ENCODE data around the gene RAX.

RAX gene

GRCh38 chr18:59272891-59273758 lies at the start of gene RAX:
TSS of gene RAX (minus strand) at chr18:59273454. CDS start at chr18:59273206, 248 bp downstream.
- DNase-seq = no peak

DNA sequence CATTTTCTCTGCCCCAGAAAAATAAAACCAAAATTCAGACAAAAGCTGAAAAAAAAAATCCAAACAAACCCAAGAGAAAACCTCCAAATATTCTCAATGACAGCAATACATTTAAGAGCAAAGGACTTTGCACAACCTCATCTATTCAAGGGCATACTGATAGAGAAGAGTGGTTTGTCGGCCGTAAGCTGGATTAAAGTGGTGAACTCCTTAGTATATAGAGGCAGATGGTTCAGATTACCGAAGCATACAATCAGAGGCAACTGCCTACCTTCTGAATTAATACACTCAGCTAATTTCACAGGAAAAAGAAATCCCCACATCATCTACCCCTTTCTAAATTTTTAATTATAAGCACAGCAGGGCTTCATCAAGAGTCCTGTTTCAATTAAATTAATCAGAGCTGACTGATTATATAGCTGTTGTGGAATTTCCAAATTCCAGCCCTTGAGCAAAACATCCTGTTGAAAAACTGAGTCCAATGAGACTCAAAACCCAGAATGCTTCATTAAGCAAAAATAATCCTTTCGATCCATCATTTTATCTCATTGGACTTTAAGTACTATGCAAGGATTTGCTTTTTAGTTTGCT lies 45.3 kb upstream of the RAX start, which contains the start of gene CPLX4:
Gene CPLX4, minus strand, starts transcription at position 190 of the 591 bp plus-strand sequence. Its CDS starts 187 bp downstream, at position 3.
- no peak for DNase-seq

GRCh38 chr18:59311631-59312030 lies 38.4 kb upstream of the RAX start:
- no peak for DNase-seq

DNA sequence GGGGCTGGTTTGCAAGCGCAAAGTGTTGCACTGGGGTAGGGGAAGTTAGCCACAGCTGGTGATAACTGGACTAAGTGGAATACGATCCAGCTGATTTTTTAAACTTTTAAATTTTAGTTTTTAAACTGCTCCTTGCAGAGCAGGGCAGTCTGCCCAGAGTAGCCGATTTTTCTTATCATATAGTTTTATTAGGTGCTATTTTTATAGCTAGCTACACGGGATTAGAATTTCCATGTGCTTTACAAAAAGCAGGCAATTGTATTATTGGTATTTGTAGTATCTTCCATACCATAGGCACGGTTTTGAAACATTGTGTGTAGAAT lies 35.6 kb upstream of the RAX start:
- DNase-seq = no peak

DNA sequence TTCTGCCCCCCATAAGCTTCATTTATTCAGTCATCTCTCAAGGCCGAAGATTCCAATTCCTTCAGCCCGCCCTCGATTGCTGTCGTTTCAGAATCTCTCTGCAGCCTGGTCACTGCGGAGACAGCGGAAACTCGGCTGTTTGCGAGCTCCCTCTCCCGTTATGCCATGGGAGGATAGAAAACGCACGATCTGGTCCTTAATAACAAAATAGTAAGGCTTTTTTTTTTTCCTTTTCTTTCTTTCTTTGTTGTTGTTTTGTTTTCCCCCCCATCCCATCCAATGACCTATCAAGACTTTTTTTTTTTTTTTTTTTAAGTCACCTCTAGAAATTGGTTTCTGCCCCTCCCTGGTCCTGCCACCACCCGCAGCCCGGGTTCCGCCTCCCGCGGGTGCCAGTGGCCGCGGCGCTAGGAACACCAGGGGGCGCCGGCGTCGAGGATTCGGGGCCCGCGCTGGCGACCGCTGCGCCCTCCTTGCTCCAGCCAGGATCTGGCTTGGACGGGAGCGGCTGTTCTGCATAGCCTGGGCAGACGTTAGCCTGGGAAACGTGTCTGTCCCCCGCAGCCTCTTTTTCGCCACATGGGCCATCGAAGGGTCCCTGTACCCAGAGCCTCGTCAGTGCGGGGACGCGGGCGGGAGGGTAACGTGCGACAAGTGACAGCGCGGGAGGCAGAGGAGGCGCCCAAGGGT lies 35.1 kb upstream of the RAX start:
- DNase-seq = peak; percentile 25

DNA sequence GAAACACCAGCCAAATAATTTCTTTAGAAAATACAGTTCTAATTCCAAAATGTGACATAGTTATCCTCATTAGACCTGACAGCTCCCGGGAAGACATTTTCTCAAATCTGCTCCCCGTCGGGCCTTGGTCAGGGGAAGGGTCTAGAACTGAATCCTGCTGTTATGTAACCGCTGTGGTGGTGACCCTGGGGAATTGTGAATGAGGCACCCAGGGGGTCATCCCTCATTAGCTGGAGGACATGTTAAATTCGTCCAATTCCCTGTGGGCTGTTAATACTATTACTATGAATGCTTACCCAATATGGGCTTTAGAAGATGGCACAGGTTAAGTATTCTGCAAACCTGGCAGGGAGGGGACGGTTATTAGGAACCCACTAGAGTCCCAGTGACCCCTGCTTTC lies 33.4 kb upstream of the RAX start:
- no peak for DNase-seq

DNA sequence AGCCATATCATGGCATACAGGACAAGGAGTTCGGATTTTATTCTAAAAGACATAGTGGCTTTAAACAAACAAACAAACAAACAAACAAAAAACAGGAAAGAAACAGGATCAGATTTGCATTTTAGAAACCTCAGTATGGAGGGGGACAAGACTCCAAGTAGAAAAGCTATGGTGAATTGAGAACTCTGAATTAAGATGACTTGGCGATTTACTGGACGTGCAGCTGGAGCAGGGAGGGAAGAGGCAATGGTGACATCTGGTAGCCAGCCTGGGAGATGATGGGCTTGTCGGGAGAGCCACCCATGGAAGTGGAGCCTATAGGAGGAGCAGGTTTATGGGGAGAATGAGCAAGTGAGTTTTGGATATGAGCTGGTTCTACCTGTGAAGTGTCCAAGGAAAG lies 32.0 kb upstream of the RAX start:
- no peak for DNase-seq

- no peak for DNase-seq
These were observed 30.5 kb upstream of the RAX start for GRCh38 chr18:59303656-59304195.

- no peak for DNase-seq
These were observed 29.8 kb upstream of the RAX start for GRCh38 chr18:59303006-59303405.

DNA sequence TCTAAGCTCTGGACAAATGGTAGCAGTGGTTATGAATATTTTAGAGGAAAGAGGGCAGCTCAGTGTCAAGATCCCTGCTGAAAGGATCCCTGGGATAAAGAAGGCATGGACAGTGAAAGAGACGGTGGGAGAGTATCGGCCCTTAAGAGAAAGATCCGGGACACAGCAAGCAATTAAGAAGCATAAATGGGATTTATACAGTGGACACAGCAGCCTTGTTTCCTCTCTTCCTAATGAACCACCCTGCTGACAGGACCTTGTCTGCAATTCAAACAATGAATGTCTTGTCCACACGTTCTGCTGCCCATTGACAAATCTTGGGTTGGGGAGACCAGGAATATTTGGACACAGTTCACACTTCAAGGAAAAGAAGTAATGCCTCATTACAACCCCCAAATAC lies 28.7 kb upstream of the RAX start:
- DNase-seq = no peak

DNA sequence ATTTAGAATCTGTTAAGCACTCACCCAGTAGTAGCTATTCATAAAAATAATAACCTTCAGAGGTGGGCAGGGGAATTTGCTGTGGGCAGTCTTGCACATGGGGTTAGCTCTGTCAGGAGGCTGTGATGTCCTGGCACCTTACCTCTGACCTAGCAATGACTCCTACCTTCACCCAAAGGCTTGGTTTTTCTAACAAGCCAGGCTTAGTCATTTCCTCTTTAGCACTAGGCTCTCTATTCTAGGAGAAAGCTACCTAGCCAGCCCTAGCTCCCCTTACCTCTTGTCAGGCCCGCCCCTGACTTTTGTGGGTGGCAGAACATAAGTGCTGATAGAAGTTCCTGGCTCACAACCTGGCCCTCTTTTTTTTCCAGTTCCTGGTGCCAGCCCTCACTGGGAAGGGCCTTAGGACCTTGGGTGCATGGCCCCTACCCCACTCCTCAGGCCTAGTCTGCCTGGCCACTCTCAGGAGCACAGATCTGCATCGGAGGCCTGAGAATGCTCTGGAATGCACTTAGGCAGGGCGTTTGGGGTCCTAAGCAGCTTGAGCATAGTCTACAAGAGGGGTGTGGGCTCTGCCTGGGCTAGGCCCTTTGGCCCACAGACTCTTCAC lies 27.5 kb upstream of the RAX start:
- DNase-seq = peak; percentile 18

DNA sequence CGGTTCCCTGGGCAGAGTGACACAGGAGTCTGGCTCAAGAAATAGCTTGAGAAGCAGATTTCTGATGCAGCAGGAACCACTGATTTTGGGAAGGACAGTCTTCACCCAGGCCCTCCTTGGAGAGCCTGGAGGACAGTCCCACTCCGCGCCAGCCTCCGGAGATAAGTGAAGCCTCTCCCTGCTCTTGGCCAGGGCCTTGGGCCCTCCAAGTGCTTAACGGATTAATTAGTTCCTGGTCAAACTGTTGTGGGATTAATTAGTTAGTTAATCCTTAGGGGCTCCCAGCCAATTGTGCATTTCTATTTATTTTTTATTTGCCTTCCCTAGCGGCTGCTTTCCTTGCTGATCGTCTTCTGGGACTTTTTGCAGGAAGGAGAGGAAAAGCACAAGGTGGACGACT lies 25.6 kb upstream of the RAX start:
- no peak for DNase-seq

DNA sequence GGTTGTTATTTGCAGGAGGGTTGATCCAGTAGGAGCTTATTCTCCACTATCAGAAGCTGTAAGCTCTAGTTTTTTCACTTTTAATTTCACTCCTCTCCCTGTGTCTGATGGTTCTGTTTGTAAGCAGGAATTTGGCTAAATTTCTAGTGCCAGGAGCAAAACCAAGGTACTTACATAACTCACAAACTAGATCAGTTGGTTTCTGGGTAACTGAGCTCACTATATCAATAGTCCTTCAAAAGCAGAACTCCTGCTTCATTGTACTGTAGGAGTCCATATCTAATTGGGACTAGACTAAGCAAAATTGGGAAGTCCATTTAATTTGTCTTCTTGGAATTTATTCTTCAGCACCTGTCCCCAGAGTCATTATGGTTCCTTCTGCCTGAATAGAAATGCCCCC lies 20.1 kb upstream of the RAX start:
- no peak for DNase-seq

- DNase-seq = no peak
These were observed 13.1 kb upstream of the RAX start for GRCh38 chr18:59286341-59286740.

GRCh38 chr18:59282341-59282740 lies 9.1 kb upstream of the RAX start:
- DNase-seq = no peak

- no peak for DNase-seq
These were observed 6.5 kb upstream of the RAX start for GRCh38 chr18:59279722-59280121.

DNA sequence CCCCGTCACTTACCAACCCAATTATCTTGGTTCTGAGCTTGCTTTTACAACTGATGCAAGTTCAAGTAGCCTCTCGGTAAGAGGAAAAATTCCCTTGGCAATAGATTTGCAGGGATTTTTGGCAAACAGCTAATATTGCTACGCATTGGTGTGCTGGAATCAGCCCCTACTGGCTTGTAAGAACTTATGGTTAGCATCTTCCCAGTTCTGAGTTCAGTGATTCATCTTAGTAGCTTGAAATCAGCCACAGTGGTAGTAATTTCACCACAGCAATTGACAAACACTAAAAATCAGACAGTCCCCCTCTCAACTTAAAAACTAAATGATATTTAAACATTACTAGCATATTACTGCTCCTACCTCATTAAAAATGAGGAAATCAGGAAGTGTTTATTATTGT lies 5.9 kb upstream of the RAX start:
- no peak for DNase-seq

- no peak for DNase-seq
These were observed 5.5 kb upstream of the RAX start for GRCh38 chr18:59278793-59279192.

- DNase-seq = no peak
These were observed 2.8 kb upstream of the RAX start for GRCh38 chr18:59276047-59276446.

DNA sequence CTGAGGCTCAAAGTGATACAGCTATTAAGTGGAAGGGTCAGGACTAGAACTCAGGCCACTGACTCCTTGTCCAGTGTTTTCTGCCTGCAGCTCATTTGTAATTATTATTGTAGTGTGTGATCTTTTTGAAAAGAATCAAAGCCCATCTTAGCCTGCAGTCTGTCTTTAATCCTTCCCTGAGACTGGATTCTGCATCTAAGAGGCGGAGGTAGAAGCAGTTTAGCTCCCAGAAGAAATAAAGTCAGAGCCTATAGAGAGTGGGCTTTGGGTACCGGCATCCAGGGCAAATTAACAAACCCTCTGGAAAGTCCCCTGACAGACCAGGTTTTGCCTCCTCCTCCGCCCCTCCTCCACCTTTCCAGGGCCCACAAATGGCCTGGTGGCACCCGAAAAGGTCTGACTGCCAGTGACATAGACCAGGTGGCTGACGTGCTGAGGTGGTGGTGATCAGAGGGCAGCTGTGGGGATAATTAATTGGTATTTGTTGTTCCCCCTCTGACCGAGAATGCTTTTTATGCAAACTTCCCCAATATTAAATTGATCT lies 2.2 kb upstream of the RAX start:
- DNase-seq = no peak

- no peak for DNase-seq
These were observed 1.3 kb upstream of the RAX start for GRCh38 chr18:59274533-59274928.

- no peak for DNase-seq
These were observed 692 bp upstream of the RAX start for GRCh38 chr18:59273759-59274532.

Measured in kidney glomerular epithelial cell (primary cell).